Hepatocyte (in vitro differentiated cells): ENCODE data around the gene PNCK. TPM values are rescaled to one million over a fixed set of nuclear protein-coding genes. Genes with fewer than 3 reads are reported as not detected.

Experiments used
- DNase-seq: peaks from one replicate; pipeline ENCODE4 v3.0.0-alpha.2; 2016; ENCODE audit warnings: low spot score
- H2AFZ ChIP-seq: fragments of 200-600 bp; sonication (generic); 2 replicates; pipeline ENCODE4 v1.6.0; 2016; ENCODE audit warnings: antibody characterized with exemption, mild to moderate bottlenecking
- H3K27ac ChIP-seq: fragments of 200-600 bp; sonication (generic); 2 replicates; pipeline ENCODE4 v1.5.1; 2016; ENCODE audit warnings: mild to moderate bottlenecking
- H3K27me3 ChIP-seq: fragments of 200-600 bp; sonication (generic); 2 replicates; pipeline ENCODE4 v1.6.1; 2016
- H3K36me3 ChIP-seq: fragments of 200-600 bp; sonication (generic); replicated peaks from 2 replicates; pipeline ENCODE4 v1.5.1; 2016; ENCODE audit warnings: low read depth; ENCODE audit not compliant: insufficient read depth
- H3K4me1 ChIP-seq: fragments of 200-600 bp; sonication (generic); 2 replicates; pipeline ENCODE4 v1.5.1; 2016; ENCODE audit warnings: mild to moderate bottlenecking, moderate library complexity; ENCODE audit not compliant: insufficient read depth
- H3K4me2 ChIP-seq: fragments of 200-600 bp; sonication (generic); 2 replicates; pipeline ENCODE4 v1.6.0; 2016
- H3K4me3 ChIP-seq: fragments of 200-600 bp; sonication (generic); 2 replicates; pipeline ENCODE4 v1.5.1; 2016; ENCODE audit warnings: mild to moderate bottlenecking
- H3K79me2 ChIP-seq: fragments of 200-600 bp; sonication (generic); 2 replicates; pipeline ENCODE4 v1.6.0; 2017; ENCODE audit warnings: mild to moderate bottlenecking
- H3K9me2 ChIP-seq: fragments of 200-600 bp; sonication (generic); replicated peaks from 2 replicates; pipeline ENCODE4 v1.6.0; 2017; ENCODE audit warnings: mild to moderate bottlenecking; ENCODE audit not compliant: insufficient read depth
- H3K9me3 ChIP-seq: fragments of 200-600 bp; sonication (generic); 2 replicates; pipeline ENCODE4 v1.5.1; 2016; ENCODE audit warnings: low read depth, mild to moderate bottlenecking
- H4K20me1 ChIP-seq: fragments of 200-600 bp; sonication (generic); 2 replicates; pipeline ENCODE4 v1.6.0; 2016; ENCODE audit warnings: mild to moderate bottlenecking; ENCODE audit not compliant: insufficient read depth, poor library complexity, severe bottlenecking
- CTCF ChIP-seq: fragments of 200-600 bp; sonication (generic); IDR thresholded peaks from 2 replicates; pipeline ENCODE4 v1.5.1; 2016; ENCODE audit warnings: antibody characterized with exemption, mild to moderate bottlenecking; ENCODE audit not compliant: poor library complexity
- EZH2 ChIP-seq: fragments of 200-600 bp; sonication (generic); IDR thresholded peaks from 2 replicates; pipeline ENCODE4 v1.6.1; 2016; ENCODE audit warnings: antibody characterized with exemption, mild to moderate bottlenecking, borderline replicate concordance
- EZH2phosphoT487 ChIP-seq: fragments of 200-600 bp; sonication (generic); IDR thresholded peaks from one replicate; pipeline ENCODE4 v1.6.1; 2018; ENCODE audit warnings: antibody characterized with exemption, mild to moderate bottlenecking, low read depth, moderate library complexity; ENCODE audit not compliant: unreplicated experiment, severe bottlenecking
- WGBS: methylation state at CpG from one replicate; pipeline ENCODE4 v1.1.6; 2016; ENCODE audit warnings: low lambda C conversion rate; ENCODE audit errors: missing lambda C conversion rate; 5-methylcytosine and 5-hydroxymethylcytosine counted together
- polyA plus RNA-seq: library from polyadenylated mRNA; unstranded; fragments of >200 nt; fragmentation: Nextera tagmentation; extraction: Ambion mirVana; gene quantifications from 2 replicates; pipeline ENCODE4 v1.2.1, GENCODE V29; 2016
- total RNA-seq: library from RNA; depleted of rRNA; stranded (reverse); fragments of >200 nt; gene quantifications from 2 replicates; pipeline ENCODE4 v1.2.3, GENCODE V29; 2014

Gene PNCK
- total and polyA plus RNA-seq, 2 experiments from 2014 or later, result 0.28 to 2.2 TPM

GRCh38 chrX:153651540-153652079 lies 22.0 kb downstream of the PNCK start:
- peaks cover 4% of the 10 kb centered on the region for H3K27me3 ChIP-seq
- no peak overlapping the region for H3K27ac ChIP-seq
- no peaks in the 10 kb centered on the region for H4K20me1 ChIP-seq
- WGBS, result 89% methylated on average over 8 of the region's 9 CpGs
- TF ChIP-seq CTCF, result no peak
- TF ChIP-seq EZH2, result no peak
- TF ChIP-seq EZH2phosphoT487, result no peak
- H3K9me2 ChIP-seq, result no peaks in the 10 kb centered on the region
- H3K4me2 ChIP-seq, result no peak overlapping the region
- H3K4me3 ChIP-seq, result no peak overlapping the region
- no peak for DNase-seq
- no peaks in the 10 kb centered on the region for H3K4me1 ChIP-seq
- no peaks in the 10 kb centered on the region for H3K9me3 ChIP-seq
- H3K36me3 ChIP-seq, result no peaks in the 10 kb centered on the region
- no peak overlapping the region for H2AFZ ChIP-seq
- no peaks in the 10 kb centered on the region for H3K79me2 ChIP-seq

- no peaks in the 10 kb centered on the region for H3K36me3 ChIP-seq
- TF ChIP-seq EZH2phosphoT487 (no peak), CTCF (no peak), EZH2 (no peak)
- WGBS, result 87% methylated on average over 12 of the region's 13 CpGs
- H4K20me1 ChIP-seq, result no peaks in the 10 kb centered on the region
- no peak overlapping the region for H3K4me3 ChIP-seq
- peaks cover 4% of the 10 kb centered on the region for H3K27me3 ChIP-seq
- no peak overlapping the region for H3K4me2 ChIP-seq
- DNase-seq, result no peak
- no peaks in the 10 kb centered on the region for H3K9me2 ChIP-seq
- no peak overlapping the region for H3K27ac ChIP-seq
- no peaks in the 10 kb centered on the region for H3K79me2 ChIP-seq
- no peak overlapping the region for H2AFZ ChIP-seq
- no peaks in the 10 kb centered on the region for H3K4me1 ChIP-seq
- no peaks in the 10 kb centered on the region for H3K9me3 ChIP-seq
Observed at GRCh38 chrX:153650959-153651358, 22.7 kb downstream of the PNCK start.

- WGBS, result 86% methylated on average over 31 of the region's 41 CpGs
- H3K9me2 ChIP-seq, result no peaks in the 10 kb centered on the region
- H3K79me2 ChIP-seq, result no peaks in the 10 kb centered on the region
- no peak overlapping the region for H3K4me2 ChIP-seq
- H3K4me3 ChIP-seq, result no peak overlapping the region
- no peak overlapping the region for H3K27ac ChIP-seq
- no peaks in the 10 kb centered on the region for H3K4me1 ChIP-seq
- no peak for DNase-seq
- H3K9me3 ChIP-seq, result no peaks in the 10 kb centered on the region
- peaks cover 4% of the 10 kb centered on the region for H3K27me3 ChIP-seq
- H2AFZ ChIP-seq, result no peak overlapping the region
- no peaks in the 10 kb centered on the region for H4K20me1 ChIP-seq
- H3K36me3 ChIP-seq, result no peaks in the 10 kb centered on the region
- TF ChIP-seq CTCF, result no peak
- no peak for TF ChIP-seq EZH2phosphoT487
Observed at GRCh38 chrX:153649915-153650782, 23.5 kb downstream of the PNCK start.
